ENCODE results near the gene PTPRQ. TPM values are rescaled to one million over a fixed set of nuclear protein-coding genes. Genes with fewer than 3 reads are reported as not detected.

The PTPRQ gene
- 1 to 10 TPM in 3 of 4 donors, under 1 TPM in 1; 0.47 to 6.0 (median 3.4) TPM for total RNA-seq

GRCh38 chr12:80443974-80444666 lies at the start of gene PTPRQ:
TSS of gene PTPRQ (plus strand) at chr12:80444235. CDS start at chr12:80444346, 111 bp downstream.
- Histone ChIP-seq H3K36me3 (no peaks in the 10 kb centered on the region), H3K9me3 (no peaks in the 10 kb centered on the region), H3K27ac (peak within 1 kb of the TSS; percentile 50 to 64 (median 56)), H3K27me3 (no peaks in the 10 kb centered on the region), H3K4me1 (peaks cover 0 to 21% (median 0%) of the 10 kb centered on the region in 3 donors), H3K4me3 (no peak within 1 kb of the TSS)
- 52 to 72% methylated on average over 4 of the region's 4 CpGs for WGBS, 2 donors (ENCODE audit: low coverage in 1 of 2)
- no peak for TF ChIP-seq CTCF (IDR thresholded peaks at IDR 0.05)
- TF ChIP-seq POLR2AphosphoS5 (IDR thresholded peaks at IDR 0.05), result no peak
- TF ChIP-seq EP300 (IDR thresholded peaks at IDR 0.05), result no peak
- TF ChIP-seq POLR2A (IDR thresholded peaks at IDR 0.05), result no peak
- peak; percentile 72 for ATAC-seq

DNA sequence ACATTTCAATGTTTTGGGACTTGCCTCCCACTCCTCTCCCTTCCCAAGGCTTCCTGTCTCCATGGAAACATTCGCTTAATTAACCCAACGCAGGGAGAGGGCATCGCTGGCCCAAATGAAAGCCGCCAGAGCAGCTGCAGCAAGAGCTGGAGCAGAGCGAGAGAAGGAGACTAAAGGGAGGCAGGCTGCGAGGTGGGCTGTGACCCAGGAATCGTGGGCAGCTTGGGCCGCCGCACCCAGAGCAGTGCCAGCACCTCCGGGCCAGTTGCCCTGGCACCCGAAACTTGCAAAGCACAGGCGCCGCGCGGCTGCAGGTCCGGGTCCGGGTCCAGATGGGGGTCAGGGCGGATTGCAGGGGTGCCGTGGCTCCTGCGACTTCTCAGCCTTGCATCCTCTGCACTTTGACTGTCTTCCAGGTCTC lies 43.5 kb upstream of the PTPRQ start:
- Histone ChIP-seq H3K9me3 (no peaks in the 10 kb centered on the region), H3K36me3 (no peaks in the 10 kb centered on the region), H3K27me3 (peaks cover 15% of the 10 kb centered on the region), H3K4me1 (peaks cover 0 to 10% (median 0%) of the 10 kb centered on the region in 3 donors), H3K27ac (no peak overlapping the region), H3K4me3 (peak overlapping the region; percentile 17 to 44)
- TF ChIP-seq POLR2AphosphoS5 (IDR thresholded peaks at IDR 0.05), result no peak
- TF ChIP-seq EP300 (IDR thresholded peaks at IDR 0.05), result no peak
- no peak for TF ChIP-seq CTCF (IDR thresholded peaks at IDR 0.05)
- TF ChIP-seq POLR2A (IDR thresholded peaks at IDR 0.05), result no peak
- whole genome bisulfite sequencing, 2 donors (ENCODE audit: low coverage in 1 of 2), result 12 to 20% methylated on average over 1 to 10 of the region's 20 CpGs
- no peak for ATAC-seq

DNA sequence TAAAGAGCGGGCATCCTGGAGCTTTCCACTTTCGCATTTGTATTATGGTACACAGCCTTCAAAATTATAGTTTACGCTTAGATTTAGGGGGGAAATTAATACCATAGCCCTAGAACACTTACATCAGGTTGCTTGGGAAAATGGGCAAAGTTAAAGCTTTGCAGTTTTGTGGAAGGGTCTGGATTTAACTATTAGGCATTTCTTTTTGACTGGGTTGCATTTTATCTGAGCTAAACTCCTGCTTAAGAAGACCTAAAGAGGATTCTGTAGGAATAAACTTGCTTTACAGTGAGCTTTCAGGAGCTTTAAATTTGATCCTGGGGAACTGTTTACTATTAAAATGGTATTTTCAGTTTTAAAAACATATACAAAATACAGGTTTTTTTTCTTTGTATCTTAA lies 42.8 kb upstream of the PTPRQ start:
- WGBS, 2 donors (ENCODE audit: low coverage in 1 of 2), result 87 to 93% methylated on average over 3 of the region's 3 CpGs

DNA sequence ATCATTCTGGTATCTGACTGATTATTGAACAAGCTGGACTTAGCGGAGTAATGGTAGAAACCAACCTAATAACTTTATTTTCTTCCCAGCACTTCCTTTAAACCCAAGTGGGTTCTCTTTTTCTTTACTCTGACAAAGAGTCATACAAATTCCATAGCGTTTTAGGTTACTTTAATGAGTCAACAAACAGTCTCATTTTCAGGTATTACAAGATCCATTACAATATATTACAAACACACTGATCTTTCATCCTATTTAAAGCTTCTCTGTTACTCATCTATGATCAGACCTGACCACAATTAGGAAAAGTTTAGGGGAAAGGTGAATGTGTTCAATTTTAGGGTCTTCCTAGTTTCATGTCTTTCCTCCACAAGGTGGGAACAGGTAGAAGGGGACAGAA lies 39.4 kb upstream of the PTPRQ start:
- 50 to 68% methylated on average over 2 of the region's 2 CpGs for WGBS, 2 donors (ENCODE audit: low coverage in 1 of 2)
- Histone ChIP-seq H3K9me3 (no peaks in the 10 kb centered on the region), H3K4me1 (peaks cover 0 to 10% (median 0%) of the 10 kb centered on the region in 3 donors), H3K4me3 (no peak overlapping the region), H3K27ac (no peak overlapping the region), H3K27me3 (peaks cover 15% of the 10 kb centered on the region), H3K36me3 (no peaks in the 10 kb centered on the region)
- ATAC-seq, result no peak
- TF ChIP-seq EP300 (IDR thresholded peaks at IDR 0.05) (no peak), POLR2A (IDR thresholded peaks at IDR 0.05) (no peak), POLR2AphosphoS5 (IDR thresholded peaks at IDR 0.05) (no peak), CTCF (IDR thresholded peaks at IDR 0.05) (no peak)

More for the DNA sequence above, 42.8 kb upstream of the PTPRQ start:
- TF ChIP-seq CTCF (IDR thresholded peaks at IDR 0.05) (no peak), EP300 (IDR thresholded peaks at IDR 0.05) (no peak), POLR2A (IDR thresholded peaks at IDR 0.05) (no peak), POLR2AphosphoS5 (IDR thresholded peaks at IDR 0.05) (no peak)
- no peak overlapping the region for H3K4me3 ChIP-seq
- peaks cover 0 to 10% (median 0%) of the 10 kb centered on the region in 3 donors for H3K4me1 ChIP-seq
- H3K36me3 ChIP-seq, result no peaks in the 10 kb centered on the region
- peaks cover 15% of the 10 kb centered on the region for H3K27me3 ChIP-seq
- no peaks in the 10 kb centered on the region for H3K9me3 ChIP-seq
- no peak for ATAC-seq
- no peak overlapping the region for H3K27ac ChIP-seq

- Histone ChIP-seq H3K9me3 (no peaks in the 10 kb centered on the region), H3K36me3 (no peaks in the 10 kb centered on the region), H3K27me3 (peaks cover 5% of the 10 kb centered on the region), H3K4me1 (no peaks in the 10 kb centered on the region), H3K4me3 (no peak overlapping the region), H3K27ac (no peak overlapping the region)
- no peak for ATAC-seq
- TF ChIP-seq POLR2A (IDR thresholded peaks at IDR 0.05), result no peak
- no peak for TF ChIP-seq POLR2AphosphoS5 (IDR thresholded peaks at IDR 0.05)
- TF ChIP-seq EP300 (IDR thresholded peaks at IDR 0.05), result no peak
- TF ChIP-seq CTCF (IDR thresholded peaks at IDR 0.05), result no peak
These were observed 37.8 kb upstream of the PTPRQ start for GRCh38 chr12:80406253-80406652.

Data from gastroesophageal sphincter (tissue), 4 donors.